ENCODE data around the gene IL1R1. TPM values are rescaled to one million over a fixed set of nuclear protein-coding genes. Genes with fewer than 3 reads are reported as not detected.
A peak's percentile ranks its signal among the peaks of the same experiment; 100 is the strongest.

IL1R1 gene
- total and polyA plus RNA-seq, 10 donors = 7.6 to 163 (median 73.3) TPM

DNA sequence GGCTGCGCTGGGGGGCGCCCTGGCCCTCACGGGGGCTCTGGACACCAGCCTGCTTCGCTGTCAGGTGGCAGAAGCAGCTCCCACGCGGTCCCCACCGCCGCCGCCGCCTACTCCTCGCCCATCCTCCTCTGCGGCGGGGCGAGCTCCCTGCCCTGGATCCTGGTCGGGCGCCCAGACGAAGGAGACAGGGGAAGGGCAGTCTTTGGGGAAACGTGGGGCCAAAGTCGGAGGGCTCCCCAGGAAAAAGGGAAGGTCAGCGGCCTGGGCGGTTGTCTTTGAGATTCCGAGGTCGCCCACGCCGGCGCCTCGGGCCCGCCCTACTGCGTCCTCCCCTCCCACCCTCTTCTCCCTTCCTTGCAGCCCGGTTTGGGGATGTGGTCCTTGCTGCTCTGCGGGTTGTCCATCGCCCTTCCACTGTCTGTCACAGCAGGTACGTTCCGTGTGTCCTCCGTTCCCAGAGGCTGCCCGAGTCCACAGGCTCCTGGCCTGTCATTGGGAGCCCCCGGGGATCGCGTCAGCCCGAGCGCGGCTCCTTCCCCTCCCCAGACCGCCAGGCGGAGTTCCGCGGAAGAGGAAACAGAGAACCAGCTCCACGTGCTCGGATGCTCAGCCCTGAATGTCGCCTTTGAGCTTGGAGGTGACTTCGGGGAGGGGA lies 45.1 kb downstream of the IL1R1 start:
- H3K36me3 ChIP-seq = no peaks in the 10 kb centered on the region
- peak; percentile 11 to 62 (median 37) for TF ChIP-seq POLR2AphosphoS5 (IDR thresholded peaks at IDR 0.05)
- TF ChIP-seq, protein P1, sequence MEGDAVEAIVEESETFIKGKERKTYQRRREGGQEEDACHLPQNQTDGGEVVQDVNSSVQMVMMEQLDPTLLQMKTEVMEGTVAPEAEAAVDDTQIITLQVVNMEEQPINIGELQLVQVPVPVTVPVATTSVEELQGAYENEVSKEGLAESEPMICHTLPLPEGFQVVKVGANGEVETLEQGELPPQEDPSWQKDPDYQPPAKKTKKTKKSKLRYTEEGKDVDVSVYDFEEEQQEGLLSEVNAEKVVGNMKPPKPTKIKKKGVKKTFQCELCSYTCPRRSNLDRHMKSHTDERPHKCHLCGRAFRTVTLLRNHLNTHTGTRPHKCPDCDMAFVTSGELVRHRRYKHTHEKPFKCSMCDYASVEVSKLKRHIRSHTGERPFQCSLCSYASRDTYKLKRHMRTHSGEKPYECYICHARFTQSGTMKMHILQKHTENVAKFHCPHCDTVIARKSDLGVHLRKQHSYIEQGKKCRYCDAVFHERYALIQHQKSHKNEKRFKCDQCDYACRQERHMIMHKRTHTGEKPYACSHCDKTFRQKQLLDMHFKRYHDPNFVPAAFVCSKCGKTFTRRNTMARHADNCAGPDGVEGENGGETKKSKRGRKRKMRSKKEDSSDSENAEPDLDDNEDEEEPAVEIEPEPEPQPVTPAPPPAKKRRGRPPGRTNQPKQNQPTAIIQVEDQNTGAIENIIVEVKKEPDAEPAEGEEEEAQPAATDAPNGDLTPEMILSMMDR (IDR thresholded peaks at IDR 0.05 in 8 of 11, conservative IDR thresholded peaks at IDR 0.05 in 3 of 11) = peak in 7 of 11 experiments; percentile 16 to 49 (median 25)
- no peak for TF ChIP-seq POLR2A (IDR thresholded peaks at IDR 0.05)
- peak overlapping the region in 7 of 8 donors; percentile 4 to 62 (median 24) for H3K4me3 ChIP-seq
- H3K4me1 ChIP-seq = peaks cover 0 to 20% (median 10%) of the 10 kb centered on the region in 6 donors
- 11 to 25% (median 18%) methylated on average over 32 to 50 of the region's 50 CpGs for WGBS, 5 donors
- peak overlapping the region in 1 of 8 donors; percentile 52 for H3K27ac ChIP-seq
- H3K9me3 ChIP-seq = no peaks in the 10 kb centered on the region
- H3K27me3 ChIP-seq (replicated peaks in 1 of 7) = peaks cover 0 to 20% (median 7%) of the 10 kb centered on the region in 7 donors
- peak; percentile 84 for DNase-seq
- intact Hi-C loops (cut with DNase I; ENCODE audit: low total_unique reads) = no loop called here

DNA sequence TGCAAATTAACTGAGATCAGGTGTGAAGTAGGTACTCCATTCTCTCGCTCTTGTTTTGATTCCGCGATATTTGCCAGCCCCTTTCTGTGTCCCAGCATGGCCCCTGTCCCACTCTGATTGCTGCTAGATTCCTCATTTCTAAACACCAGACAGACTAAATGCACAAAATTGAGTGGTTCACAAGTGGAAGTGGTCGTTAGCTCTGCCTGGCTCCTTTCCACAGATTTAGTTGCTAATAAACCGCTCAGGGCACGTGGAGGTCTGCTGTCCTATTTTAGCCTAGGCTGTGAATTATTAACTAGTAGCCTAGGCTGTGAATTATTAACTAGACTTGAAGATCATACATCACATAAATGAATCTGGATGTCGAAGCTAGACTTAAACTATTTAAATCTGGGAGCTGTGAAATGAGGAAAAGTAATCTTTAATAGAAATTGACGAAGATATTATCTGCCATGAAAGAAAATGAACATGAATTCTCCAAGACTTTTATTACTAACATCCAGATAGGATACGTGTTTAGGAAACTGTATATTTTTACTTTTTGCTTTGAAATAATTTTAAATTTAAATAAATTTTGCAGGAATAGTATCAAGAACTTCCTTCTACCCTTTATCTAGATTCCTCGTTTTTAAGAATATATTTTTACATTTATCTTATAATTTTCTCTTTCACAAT lies 48.0 kb downstream of the IL1R1 start:
- 85 to 92% (median 88%) methylated on average over 10 of the region's 10 CpGs for WGBS, 5 donors
- DNase-seq = no peak
- H3K9me3 ChIP-seq = no peaks in the 10 kb centered on the region
- no peak overlapping the region for H3K27ac ChIP-seq
- TF ChIP-seq POLR2A (IDR thresholded peaks at IDR 0.05) = no peak
- TF ChIP-seq, protein P1 (IDR thresholded peaks at IDR 0.05 in 8 of 11, conservative IDR thresholded peaks at IDR 0.05 in 3 of 11) = no peak
- TF ChIP-seq POLR2AphosphoS5 (IDR thresholded peaks at IDR 0.05) = no peak
- intact Hi-C loops (cut with DNase I; ENCODE audit: low total_unique reads) = no loop called here
- no peak overlapping the region for H3K4me3 ChIP-seq
- no peaks in the 10 kb centered on the region for H3K36me3 ChIP-seq
- H3K27me3 ChIP-seq (replicated peaks in 1 of 7) = peaks cover 0 to 20% (median 7%) of the 10 kb centered on the region in 7 donors
- peaks cover 0 to 13% (median 6%) of the 10 kb centered on the region in 6 donors for H3K4me1 ChIP-seq

DNA sequence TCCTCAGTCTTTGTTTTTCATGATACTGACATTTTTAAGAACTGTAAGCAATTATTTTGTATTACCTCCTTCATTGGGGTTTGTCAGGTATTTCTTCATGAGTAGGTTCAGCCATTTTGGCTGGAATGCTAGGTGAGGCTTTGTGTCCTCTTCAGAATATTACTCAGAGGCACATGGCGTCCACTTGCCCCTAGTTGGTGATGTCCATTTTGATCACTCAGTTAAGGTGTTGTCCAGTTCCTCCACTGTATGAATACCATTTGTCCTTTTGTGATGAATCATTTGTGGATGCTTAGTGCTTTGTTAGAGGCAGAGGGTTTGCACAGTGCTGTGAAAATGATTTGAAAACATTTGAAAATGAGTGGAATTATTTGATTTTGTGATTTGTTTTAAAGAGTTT lies 49.0 kb downstream of the IL1R1 start:
- intact Hi-C loops (cut with DNase I; ENCODE audit: low total_unique reads) = no loop called here
- no peaks in the 10 kb centered on the region for H3K9me3 ChIP-seq
- H3K4me3 ChIP-seq = no peak overlapping the region
- peaks cover 0 to 13% (median 3%) of the 10 kb centered on the region in 6 donors for H3K4me1 ChIP-seq
- WGBS, 5 donors = 90 to 100% (median 94%) methylated on average over 1 of the region's 1 CpG
- DNase-seq = no peak
- H3K27me3 ChIP-seq (replicated peaks in 1 of 7) = peaks cover 0 to 20% (median 7%) of the 10 kb centered on the region in 7 donors
- no peak for TF ChIP-seq POLR2AphosphoS5 (IDR thresholded peaks at IDR 0.05)
- no peak for TF ChIP-seq POLR2A (IDR thresholded peaks at IDR 0.05)
- TF ChIP-seq, protein P1 (IDR thresholded peaks at IDR 0.05 in 8 of 11, conservative IDR thresholded peaks at IDR 0.05 in 3 of 11) = no peak
- H3K27ac ChIP-seq = no peak overlapping the region
- no peaks in the 10 kb centered on the region for H3K36me3 ChIP-seq

DNA sequence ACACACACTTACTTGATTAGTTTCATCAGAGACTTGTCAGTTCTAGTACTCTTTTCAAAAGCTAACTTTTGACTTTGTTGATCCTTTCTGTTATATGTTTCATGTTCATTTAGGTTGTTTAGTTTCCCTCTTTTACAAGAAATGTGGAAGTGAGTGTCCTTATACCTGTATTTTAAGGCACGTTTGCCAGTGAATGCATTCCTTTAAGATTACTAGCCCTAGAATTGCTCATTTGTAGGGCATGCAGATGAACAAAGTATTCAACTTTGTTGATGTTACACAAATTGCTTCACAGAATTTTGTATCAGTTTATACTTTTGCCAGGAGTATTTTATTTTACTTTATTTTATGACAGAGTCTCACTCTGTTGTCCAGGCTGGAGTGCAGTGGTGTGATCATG lies 50.5 kb downstream of the IL1R1 start:
- intact Hi-C loops (cut with DNase I; ENCODE audit: low total_unique reads) = no loop called here
- WGBS, 5 donors = 83 to 97% (median 89%) methylated on average over 1 of the region's 1 CpG
- TF ChIP-seq POLR2A (IDR thresholded peaks at IDR 0.05) (no peak), POLR2AphosphoS5 (IDR thresholded peaks at IDR 0.05) (no peak)
- TF ChIP-seq, protein P1 (IDR thresholded peaks at IDR 0.05 in 8 of 11, conservative IDR thresholded peaks at IDR 0.05 in 3 of 11) = no peak

More for the DNA sequence above, 50.5 kb downstream of the IL1R1 start:
- peaks cover 0 to 6% (median 0%) of the 10 kb centered on the region in 7 donors for H3K27me3 ChIP-seq (replicated peaks in 1 of 7)
- no peak for DNase-seq
- no peaks in the 10 kb centered on the region for H3K36me3 ChIP-seq
- no peak overlapping the region for H3K27ac ChIP-seq
- H3K4me3 ChIP-seq = no peak overlapping the region
- no peaks in the 10 kb centered on the region for H3K9me3 ChIP-seq
- peaks cover 0 to 1% (median 0%) of the 10 kb centered on the region in 6 donors for H3K4me1 ChIP-seq

Data from spleen (tissue), 11 donors.